Smooth muscle cell of the brain vasculature (primary cell): ENCODE data around the gene PBX4.
"Not testable (repeated sequence)": the region's sequence is repeated elsewhere in the genome, so short reads cannot be mapped to it uniquely, and the experiment has no call there.

Source experiments
- DNase-seq: peaks from one replicate; pipeline ENCODE4 v3.0.0-alpha.2; 2012; ENCODE audit warnings: low read depth, low spot score

Gene PBX4

DNA sequence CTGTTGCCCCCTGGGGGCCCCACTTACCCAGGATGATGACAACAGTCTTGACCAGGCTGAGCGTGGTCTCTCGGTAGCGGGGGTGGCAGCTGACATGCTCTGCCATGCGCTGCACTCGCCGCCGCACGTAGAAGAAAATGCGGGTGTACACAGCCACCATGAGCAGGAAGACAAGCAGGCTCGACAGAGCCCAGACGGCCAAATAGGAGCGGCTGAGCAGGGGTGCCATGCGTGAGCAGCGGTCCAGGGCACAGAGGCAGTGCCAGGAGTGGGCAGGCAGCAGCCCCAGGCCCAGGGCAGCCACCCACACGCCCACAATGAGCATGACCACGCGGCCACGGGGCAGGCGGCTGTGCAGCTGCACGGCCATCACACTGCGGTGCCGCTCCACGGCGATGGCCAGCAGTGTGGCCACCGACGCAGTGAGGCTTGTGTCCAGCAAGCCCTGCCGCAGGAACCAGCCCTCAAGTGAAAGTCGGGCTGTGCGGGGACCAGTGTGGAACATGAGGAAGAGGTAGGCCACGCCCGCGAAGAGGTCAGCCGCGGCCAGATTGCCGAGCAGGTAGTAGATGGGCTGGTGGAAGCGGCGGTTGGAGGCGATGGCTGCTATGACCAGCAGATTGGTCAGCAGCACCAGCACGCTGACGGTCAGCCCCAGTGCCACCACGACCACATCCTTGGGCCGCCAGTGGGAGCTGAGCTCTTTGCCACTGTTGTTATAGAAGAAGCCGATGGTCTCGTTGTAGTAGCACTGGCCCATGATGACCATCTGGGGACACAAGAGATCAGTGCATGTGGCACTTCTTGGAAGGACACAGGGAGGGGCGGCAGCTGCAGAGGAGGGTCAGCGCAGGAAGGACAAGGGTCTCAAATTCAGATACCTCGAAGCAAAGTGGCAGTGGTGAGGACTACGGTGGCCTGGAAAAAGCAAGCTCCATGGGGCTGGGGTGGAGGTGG, 8.3 kb upstream of the PBX4 start:
- DNase-seq, result no peak

DNA sequence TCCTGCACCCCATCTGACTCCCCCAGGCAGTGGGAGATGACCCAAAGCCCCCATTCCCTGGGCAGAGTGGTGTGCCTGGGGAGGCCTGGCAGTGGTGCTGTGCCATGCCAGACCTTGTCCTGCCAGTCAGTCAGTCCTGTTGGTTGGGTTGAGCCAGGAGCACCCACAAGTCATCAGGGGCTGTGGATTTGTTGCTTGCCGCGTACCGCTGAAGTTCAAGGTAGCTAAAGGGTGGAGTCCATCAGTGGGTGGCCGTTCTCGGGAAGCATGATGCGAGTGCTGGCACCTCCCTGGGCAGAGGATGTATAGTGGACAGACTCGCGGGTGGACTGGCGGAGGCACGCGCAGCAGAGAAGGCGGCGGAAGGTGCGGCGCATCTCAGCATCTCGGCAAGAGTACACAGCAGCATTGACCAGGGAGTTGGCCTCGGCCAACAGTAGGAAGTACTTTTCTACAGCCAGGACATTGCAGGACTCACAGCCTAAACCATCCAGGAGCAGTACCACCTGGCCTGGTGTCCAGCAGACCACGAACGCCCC, 5.6 kb upstream of the PBX4 start:
- no peak for DNase-seq

DNA sequence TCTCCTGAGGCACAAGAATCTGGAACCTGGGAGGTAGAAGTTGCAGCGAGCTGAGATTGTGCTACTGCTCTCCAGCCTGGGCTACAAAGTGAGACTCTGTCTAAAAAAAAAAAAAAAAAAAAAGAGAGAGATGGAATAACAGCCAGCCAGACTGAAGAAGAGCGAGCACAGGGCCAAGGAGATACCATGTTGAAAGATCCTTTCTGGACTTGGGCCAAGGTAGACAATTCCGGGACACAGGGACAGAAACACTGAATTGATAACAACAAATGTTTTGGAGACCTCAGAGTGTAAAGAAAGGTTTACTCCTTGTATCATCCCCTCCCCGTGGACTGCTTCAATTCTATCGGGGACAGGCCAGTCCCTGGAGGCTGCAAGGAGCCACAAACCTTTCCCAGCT, 4.9 kb upstream of the PBX4 start:
- DNase-seq, result no peak

DNA sequence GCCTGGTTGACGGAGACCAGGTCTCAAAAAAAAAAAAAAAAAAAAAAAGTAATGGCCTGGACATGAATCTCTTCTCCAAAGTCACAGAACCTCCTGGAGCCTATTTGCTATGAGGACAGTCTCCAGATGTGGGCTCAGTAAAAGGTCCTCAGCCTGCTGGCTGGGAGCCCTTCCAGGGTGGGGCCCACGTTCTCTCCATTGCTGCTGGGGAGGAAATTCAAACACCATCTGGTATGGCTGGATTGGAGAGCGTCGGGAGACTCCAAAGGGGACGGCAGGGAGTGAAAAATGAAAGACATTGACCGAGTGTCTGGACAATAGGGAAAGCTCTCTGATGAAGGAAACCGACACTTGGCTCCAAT, 1.3 kb upstream of the PBX4 start:
- no peak for DNase-seq

DNA sequence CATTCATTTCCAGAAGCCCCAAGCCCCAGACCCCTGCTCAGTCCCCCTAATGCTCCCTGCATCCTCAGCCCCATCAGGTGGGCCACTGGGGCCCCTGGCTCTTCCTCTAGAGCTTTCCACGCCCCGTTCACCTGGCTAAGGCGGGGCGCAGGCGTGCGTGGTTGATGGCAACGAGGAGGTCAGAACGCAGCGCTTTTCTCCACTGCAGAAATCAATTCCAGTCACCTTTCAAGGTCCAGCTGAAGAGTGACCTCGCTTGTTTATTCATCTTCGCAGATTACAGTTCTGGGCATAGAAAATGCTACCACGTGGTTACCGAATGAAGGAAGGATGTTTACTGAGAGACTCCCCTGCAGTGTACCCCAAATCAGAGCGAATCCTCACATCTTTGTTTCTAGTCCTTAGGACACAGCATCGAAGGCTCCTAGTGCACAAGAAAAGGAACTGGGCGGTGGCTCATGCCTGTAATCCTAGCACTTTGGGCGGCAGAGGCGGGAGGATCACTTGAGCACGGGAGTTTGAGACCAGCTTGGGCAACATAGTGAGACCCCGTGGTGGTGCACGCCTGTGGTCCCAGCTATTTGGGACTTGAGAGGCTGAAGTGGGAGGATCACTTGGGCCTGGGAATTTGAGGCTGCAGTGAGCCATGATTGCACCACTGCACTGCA, 828 bp upstream of the PBX4 start:
- DNase-seq, result no peak

DNA sequence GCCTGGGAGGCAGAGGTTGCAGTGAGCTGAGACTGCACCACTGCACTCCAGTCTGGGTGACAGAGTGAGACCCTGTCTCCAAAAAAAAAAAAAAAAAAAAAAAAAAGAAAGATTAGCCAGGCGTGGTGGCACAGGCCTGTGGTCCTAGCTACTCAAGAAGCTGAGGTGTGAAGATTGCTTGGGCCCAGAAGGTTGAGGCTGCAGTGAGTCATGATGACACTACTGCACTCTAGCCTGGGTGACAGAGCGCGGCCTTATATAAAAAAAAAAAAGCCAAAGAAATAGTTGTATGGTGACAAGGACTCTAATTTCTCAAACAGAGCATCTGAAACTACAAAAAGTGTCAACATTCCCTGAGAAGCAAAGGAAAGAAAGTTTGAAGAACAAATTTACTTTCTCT, 3.4 kb downstream of the PBX4 start:
- no peak for DNase-seq

DNA sequence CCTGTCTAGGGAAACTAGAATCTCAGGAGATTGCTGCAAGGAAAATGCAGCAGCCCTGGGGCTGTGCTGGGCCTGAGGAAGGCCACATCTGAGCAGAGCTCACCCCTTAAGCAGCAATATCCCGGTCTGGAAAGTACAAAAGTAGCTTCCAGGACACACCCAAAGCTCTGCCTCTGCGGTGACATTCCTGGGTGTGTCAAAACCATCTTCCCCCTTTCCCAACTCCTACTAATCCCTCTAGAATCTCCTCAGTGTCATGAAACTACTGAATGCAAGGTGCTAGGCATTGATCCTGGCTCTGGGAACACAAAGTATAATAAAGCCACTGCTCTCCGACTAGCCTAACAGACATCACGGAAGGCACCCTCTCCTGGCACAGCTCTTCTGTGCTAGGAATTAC, 5.0 kb downstream of the PBX4 start:
- no peak for DNase-seq

DNA sequence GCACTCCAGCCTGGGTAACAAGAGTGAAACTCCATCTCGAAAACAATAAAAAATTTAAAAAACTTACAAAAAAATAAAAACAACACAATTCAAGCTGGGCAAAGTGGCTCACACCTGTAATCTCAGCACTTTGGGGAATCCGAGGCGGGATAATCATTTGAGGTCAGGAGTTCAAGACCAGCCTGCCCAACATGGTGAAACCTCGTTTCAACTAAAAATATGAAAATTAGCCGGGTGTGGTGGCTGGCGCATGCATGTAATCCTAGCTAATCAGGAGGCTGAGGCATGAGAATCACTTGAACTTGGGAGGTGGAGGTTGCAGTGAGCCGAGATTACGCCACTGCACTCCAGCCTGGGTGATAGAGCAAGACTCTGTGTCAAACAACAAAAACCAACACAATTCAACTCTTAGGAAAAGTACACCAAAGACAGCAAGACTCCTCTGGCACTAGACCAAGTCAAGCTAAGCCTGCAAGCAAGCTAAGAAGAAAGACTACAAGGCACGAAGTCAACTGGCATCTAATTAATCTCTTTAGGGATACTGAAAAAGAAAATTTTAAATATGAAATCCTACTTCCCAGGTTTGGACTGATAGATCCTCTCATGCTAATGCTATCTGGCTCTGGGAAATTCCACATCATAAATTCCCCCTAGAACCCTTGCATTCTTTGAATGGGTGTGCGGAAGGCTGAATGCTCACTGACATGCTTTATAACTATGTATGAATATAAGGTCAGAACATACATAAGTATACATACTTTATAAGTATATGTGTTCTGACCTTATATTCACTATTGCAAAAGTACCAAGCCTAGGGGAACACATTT, 7.9 kb downstream of the PBX4 start:
- DNase-seq, result no peak

DNA sequence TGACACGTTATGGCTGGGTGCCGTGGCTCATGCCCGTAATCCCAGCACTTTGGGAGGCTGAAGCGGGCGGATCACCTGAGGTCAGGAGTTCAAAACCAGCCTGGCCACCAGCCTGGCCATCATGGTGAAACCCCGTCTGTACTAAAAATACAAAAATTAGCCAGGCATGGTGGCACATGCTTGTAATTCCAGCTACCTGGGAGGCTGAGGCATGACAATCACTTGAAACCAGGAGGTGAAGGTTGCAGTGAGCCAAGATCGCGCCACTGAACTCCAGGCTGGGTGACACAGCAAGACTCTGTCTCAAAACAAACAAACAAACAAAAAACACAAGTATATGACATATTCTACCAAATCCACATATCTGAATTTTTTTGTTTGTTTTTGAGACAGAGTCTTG, 11.8 kb downstream of the PBX4 start:
- not testable (repeated sequence) for DNase-seq

DNA sequence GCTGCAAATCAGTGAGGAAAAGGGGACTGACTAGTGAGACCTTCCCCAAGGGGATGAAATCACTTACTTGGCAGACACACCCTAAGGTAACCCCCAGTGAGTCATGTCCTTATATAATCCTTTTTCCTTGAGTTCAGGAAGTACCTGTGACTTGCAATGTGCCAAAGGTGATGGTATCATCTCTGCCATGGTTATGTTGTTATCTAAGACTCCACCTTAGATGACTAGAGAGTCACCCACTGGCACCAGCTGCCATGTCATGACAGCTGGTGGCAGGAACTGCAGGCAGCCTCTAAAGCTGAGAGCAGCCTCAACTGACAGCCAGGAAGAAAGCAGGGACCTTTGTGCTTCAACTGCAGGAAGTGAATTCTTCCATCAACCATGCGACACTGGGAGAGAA, 12.5 kb downstream of the PBX4 start:
- no peak for DNase-seq

DNA sequence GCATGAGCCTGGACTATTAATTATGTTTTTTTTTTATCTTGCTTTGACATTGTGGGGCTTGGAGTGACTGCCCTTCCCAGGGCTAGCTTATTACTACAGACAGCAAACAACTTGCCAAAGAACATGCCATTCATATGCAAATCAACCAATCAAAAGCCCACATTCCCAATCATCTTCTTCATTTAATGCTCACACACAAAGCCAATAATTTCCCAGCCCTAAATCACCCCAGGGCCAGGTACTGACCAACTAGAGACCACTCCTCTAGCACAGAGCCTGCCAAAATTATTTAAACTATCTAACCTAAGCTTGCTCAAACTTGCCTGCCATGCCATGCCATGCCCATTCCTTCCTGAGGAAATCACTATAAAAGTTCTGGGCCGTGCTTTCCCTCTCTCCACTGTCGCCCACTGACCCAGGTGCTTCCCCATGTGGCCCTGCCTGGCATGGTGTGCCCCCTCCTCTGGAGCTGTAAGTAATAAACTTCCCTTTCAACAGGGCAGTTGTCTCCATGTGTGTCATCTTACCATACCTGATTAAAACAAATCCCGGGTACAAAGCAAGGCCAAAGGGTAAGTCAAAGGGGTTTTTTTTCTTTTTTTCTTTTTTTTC, 15.7 kb downstream of the PBX4 start:
- DNase-seq, result no peak

DNA sequence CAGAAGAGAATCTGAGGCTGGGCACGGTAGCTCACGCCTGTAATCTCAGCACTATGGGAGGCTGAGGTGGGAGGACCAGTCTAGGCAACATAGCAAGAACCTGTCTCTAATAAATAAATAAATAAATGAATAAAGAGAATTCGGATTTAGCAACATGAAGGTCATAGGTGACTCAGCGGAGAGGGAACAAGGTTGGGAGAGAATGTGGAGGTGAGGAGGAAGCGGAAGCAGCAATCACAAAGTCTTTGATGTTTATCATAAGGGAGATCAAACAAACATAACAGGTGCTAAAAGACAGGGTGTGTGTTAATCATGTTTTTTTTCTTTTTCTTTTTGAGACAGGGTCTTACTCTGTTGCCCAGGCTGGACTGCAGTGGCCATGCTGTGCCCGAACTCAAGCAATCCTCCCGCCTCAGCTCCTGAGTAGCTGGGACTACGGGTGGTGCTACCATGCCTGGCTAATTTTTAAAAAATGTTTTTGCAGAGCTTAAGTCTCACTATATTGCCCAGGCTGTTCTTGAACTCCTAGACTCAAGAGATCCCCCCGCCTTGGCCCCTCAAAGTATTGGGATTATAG, 16.3 kb downstream of the PBX4 start:
- no peak for DNase-seq

DNA sequence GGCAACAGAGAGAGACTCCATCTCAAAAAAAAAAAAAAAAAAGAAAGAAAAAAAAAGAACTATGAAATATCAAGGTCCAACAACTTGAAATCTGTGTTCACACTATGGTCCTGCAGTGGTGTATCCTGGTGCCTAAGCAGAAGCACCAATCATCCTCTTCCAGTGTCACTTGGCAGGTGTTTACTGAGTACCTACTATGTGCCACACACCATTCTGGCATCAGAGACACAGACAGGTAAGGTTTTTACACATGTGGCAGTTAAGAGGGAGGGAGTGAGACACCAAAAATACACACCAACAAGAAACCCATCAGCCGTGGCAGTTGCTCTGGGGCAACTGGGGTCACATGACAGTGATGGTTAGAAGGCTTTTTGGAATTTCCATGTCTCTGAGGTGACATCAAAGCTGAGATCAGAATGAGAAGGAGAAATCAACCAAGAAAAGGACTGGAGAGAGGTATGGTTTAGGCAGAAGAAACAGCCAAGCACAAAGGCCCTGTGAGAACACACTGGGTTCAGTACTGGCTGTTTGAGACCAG, 17.6 kb downstream of the PBX4 start:
- no peak for DNase-seq

DNA sequence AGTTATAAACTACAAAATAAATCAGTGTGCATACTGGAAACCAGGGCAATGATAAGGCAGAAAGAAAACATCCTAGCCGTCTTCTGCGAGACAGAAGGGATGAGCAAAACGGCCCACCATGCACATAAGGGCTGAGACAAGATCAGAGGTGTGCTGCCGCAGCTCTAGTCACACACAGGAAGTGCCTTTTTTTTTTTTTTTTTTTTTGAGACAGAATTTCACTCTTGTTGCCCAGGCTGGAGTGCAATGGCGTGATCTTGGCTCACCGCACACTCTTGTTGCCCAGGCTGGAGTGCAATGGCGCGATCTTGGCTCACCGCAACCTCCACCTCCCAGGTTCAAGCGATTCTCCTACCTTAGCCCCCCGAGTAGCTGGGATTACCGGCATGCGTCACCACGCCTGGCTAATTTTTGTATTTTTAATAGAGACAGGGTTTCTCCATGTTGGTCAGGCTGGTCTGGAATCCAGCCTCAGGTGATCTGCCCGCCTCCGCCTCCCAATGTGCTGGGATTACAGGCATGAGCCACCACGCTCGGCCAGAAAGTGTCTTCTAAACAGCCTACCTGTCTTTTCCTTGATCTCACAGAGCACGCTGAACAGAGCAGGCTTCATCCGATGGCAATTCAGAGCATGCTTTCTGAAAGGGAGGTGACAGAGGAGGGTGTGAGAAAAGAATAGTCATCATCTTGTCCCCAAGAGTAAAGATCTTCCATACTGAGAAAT, 19.6 kb downstream of the PBX4 start:
- DNase-seq, result not testable (repeated sequence)

DNA sequence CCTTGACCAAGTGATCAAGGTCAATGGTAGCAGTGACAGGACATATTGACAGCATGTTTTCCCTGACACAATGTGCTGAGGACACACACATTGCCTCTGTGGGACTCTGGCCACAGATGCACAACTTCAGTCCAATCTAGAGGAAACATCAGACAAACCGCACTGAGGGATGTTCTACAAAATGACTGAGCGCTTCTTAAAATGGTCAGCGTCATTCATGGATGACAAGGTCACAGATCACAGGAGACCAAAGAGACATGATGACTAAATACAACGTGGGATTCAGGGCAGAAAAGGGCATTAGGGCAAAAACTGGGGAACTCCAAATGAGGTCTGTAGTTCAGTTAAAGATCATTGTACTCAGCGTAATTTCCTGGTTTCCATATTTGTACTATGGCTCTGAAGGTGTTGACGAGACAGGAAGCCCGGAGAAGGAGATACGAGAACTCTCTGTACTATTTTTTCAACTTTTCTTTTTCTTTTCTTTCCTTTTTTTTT, 20.6 kb downstream of the PBX4 start:
- DNase-seq, result no peak

DNA sequence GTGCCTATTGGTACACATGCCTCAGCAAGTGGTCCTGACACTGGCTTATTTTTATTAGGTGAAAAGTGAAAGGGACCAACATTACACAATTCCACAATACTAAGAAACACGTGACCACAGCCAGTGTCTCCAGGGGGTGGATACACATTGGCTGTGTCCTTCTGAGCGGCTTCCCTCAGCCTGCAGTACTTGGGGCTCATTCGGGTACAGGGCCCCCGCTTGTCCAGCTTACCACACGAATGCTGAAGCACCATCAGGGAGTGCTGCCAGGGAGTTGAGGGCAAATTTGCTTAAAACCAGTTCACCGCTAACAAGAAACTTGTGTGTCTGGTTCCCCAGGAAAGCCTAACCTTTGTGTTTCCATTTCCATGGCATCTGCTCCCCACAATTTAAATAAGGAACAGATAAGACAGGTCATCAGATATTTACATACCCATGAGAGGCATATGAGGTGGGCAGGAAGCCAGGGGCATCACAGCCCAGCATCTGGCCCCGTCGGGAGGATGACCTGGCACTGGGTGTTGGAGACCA, 23.3 kb downstream of the PBX4 start:
- peak; percentile 23 for DNase-seq

DNA sequence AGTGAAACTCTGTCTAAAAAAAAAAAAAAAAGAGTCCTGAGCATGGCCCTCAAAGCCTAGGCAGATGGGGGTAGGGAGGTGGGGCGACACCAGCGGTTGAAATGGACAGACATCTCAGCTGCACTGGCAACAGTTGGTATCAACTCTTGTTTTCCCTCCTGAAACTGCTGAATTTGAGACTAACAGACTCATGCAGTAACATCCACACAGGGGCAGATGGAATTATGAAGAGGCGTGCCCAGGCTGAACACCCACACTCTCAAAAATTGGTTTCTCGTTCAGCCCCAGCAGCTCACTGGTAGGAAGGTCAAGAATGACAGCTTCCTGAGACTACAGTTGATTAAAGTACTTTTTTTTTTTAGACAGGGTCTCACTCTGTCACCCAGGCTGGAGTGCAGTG, 24.1 kb downstream of the PBX4 start:
- DNase-seq, result no peak

DNA sequence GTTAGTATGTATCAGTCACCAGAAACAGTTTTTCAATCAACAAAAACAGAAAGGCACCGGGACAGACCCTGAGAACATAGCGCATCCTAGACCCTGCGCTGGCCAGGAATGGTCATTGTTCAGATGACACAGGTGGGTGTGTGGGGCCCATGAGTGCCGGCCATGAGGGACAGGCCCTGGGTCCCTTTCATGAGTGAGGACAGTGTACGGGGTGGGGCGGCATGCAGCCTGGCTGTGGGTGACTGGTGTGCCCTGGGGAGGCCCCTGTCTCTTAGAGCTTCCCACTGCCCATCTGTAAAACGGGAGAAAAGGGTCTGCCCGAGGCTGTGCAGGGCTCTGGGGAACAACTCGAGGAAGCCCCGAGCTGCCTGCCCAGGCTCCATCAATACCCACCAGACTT, 25.8 kb downstream of the PBX4 start:
- no peak for DNase-seq

DNA sequence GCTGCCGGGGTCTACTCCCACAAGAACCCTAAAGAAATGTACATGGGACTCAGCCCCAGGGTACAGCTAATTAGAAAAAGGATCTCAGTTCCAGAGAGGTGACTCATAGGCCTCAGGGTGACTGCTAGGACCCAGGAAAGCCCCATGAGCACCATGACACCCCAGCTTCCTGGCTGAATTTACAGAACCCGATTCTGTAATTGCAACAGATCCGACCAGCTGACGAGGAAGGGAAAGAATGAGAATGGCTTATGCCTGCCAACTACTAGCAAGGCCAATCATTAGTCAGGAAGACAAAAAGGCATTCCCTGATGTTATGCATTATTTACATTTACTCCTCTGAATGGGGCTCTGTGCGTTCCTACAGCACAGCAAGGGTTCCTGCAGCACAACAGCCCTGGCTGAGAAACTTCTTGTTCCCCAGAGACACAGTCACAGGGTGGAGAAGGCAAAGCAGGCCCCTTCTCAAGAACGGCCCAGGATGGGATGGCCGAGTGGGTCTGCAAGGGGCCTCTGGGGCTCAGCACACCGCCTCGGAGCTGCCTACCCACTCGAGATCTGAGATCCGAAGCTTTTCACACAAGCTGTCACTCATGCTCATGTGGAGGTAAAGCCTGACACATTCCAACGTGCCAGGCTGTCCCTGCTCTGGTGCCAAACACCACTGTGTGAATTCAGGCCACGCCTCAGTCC, 27.2 kb downstream of the PBX4 start:
- peak; percentile 45 for DNase-seq
